Prostate gland (tissue), 2 donors: ENCODE data around the gene WFDC5. TPM values are rescaled to one million over a fixed set of nuclear protein-coding genes. Genes with fewer than 3 reads are reported as not detected.

Experiments
- DNase-seq: peaks from one replicate; pipeline ENCODE4 v3.0.0-alpha.2; 2019; ENCODE audit warnings: low spot score
- H3K27ac ChIP-seq, 2 donors: fragments of 200-600 bp; sonication (generic); 2 replicates each; pipeline ENCODE4 v1.5.1; 2017 to 2019
- H3K27me3 ChIP-seq: fragments of 200-600 bp; sonication (generic); replicated peaks from 2 replicates; pipeline ENCODE4 v1.5.1; 2019; ENCODE audit not compliant: insufficient read depth
- H3K36me3 ChIP-seq, 2 donors: fragments of 200-600 bp; sonication (generic); 1 replicate in 1 of 2; 2 replicates in 1 of 2; pipeline versions ENCODE4 v1.5.1 to v1.8.1; 2017 to 2019
- H3K4me1 ChIP-seq: fragments of 200-600 bp; sonication (generic); replicated peaks from 2 replicates; pipeline ENCODE4 v1.5.1; 2019
- H3K4me3 ChIP-seq, 2 donors: fragments of 200-600 bp; sonication (generic); 2 replicates each; pipeline ENCODE4 v1.5.1; 2017 to 2019
- H3K9me3 ChIP-seq: fragments of 200-600 bp; sonication (generic); 2 replicates; pipeline ENCODE4 v1.5.1; 2017
- POLR2A ChIP-seq: fragments of 450-650 bp; IDR thresholded peaks from one replicate; pipeline ENCODE4 v1.6.1; 2016; ENCODE audit warnings: antibody characterized with exemption, mild to moderate bottlenecking
- POLR2AphosphoS5 ChIP-seq: sonication (generic); formaldehyde crosslinking; IDR thresholded peaks from one replicate; pipeline ENCODE4 v1.6.1; 2017; ENCODE audit warnings: antibody characterized with exemption
- WGBS: methylation state at CpG from one replicate; pipeline ENCODE4 v1.1.5; 2018; 5-methylcytosine and 5-hydroxymethylcytosine counted together
- intact Hi-C: fragments of 100-400 bp; cut with DNase I; formaldehyde crosslinking; loops from one replicate; pipeline ENCODE4 v1.14.2; 2022
- total RNA-seq, 2 donors: library from RNA; depleted of rRNA; stranded (reverse); fragments of >200 nt; gene quantifications; one replicate each; pipeline ENCODE4 v1.1.0, GENCODE V29; 2016
- TF ChIP-seq, protein P1 (sequence below), 4 experiments: fragments of 200-600 bp in 2 of 4; fragments of 450-650 bp in 2 of 4; sonication (generic) in 2 of 4; IDR thresholded peaks; 1 replicate in 3 of 4; 2 replicates in 1 of 4; pipeline ENCODE4 v1.5.1; 2016 to 2019; ENCODE audit warnings: antibody characterized with exemption in 4 of 4, mild to moderate bottlenecking in 2 of 4, moderate library complexity in 2 of 4

The WFDC5 gene
- total RNA-seq, 2 donors from 2014 or later: 1.0 to 2.3 TPM

GRCh38 chr20:45124365-45124764 is 9.4 kb upstream of the WFDC5 start, which contains the start of gene WFDC12:
TSS of gene WFDC12 (minus strand) at chr20:45124465. CDS start at chr20:45124447, 18 bp downstream.
- TF ChIP-seq, protein P1, sequence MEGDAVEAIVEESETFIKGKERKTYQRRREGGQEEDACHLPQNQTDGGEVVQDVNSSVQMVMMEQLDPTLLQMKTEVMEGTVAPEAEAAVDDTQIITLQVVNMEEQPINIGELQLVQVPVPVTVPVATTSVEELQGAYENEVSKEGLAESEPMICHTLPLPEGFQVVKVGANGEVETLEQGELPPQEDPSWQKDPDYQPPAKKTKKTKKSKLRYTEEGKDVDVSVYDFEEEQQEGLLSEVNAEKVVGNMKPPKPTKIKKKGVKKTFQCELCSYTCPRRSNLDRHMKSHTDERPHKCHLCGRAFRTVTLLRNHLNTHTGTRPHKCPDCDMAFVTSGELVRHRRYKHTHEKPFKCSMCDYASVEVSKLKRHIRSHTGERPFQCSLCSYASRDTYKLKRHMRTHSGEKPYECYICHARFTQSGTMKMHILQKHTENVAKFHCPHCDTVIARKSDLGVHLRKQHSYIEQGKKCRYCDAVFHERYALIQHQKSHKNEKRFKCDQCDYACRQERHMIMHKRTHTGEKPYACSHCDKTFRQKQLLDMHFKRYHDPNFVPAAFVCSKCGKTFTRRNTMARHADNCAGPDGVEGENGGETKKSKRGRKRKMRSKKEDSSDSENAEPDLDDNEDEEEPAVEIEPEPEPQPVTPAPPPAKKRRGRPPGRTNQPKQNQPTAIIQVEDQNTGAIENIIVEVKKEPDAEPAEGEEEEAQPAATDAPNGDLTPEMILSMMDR (IDR thresholded peaks at IDR 0.05): no peak
- TF ChIP-seq POLR2A (no peak), POLR2AphosphoS5 (no peak)
- H3K4me3 ChIP-seq: no peak within 1 kb of the TSS
- no peak for DNase-seq
- 83% methylated on average over 6 of the region's 6 CpGs for WGBS
- no peak within 1 kb of the TSS for H3K27ac ChIP-seq
- intact Hi-C loops: no loop called here
- no peaks in the 10 kb centered on the region for H3K4me1 ChIP-seq
- no peaks in the 10 kb centered on the region for H3K36me3 ChIP-seq
- no peaks in the 10 kb centered on the region for H3K9me3 ChIP-seq
- no peaks in the 10 kb centered on the region for H3K27me3 ChIP-seq

DNA sequence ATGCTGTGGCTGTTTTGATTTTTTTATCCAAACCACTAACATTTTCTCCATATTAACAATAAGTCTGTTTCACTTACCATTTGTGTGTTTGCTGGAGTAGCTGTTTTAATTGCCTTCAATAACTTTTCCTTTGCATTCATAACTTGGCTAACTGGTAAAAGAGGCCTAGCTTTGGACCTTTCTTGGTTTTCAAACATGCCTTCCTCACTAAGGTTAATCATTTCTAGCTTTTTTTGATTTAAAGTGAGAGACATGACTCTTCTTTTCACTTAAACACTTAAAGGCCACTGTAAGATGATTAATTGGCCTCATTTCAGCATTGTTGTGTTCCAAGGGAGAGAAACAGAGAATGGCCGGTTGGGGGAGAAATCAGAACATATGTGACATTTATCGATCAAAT is 6.4 kb upstream of the WFDC5 start:
- no peaks in the 10 kb centered on the region for H3K27me3 ChIP-seq
- 86% methylated on average over 2 of the region's 2 CpGs for WGBS
- intact Hi-C loops: no loop called here
- no peaks in the 10 kb centered on the region for H3K4me1 ChIP-seq
- no peaks in the 10 kb centered on the region for H3K9me3 ChIP-seq
- TF ChIP-seq POLR2A (no peak), POLR2AphosphoS5 (no peak)
- TF ChIP-seq, protein P1 (IDR thresholded peaks at IDR 0.05): no peak
- no peak overlapping the region for H3K27ac ChIP-seq
- no peaks in the 10 kb centered on the region for H3K36me3 ChIP-seq
- no peak for DNase-seq
- no peak overlapping the region for H3K4me3 ChIP-seq

DNA sequence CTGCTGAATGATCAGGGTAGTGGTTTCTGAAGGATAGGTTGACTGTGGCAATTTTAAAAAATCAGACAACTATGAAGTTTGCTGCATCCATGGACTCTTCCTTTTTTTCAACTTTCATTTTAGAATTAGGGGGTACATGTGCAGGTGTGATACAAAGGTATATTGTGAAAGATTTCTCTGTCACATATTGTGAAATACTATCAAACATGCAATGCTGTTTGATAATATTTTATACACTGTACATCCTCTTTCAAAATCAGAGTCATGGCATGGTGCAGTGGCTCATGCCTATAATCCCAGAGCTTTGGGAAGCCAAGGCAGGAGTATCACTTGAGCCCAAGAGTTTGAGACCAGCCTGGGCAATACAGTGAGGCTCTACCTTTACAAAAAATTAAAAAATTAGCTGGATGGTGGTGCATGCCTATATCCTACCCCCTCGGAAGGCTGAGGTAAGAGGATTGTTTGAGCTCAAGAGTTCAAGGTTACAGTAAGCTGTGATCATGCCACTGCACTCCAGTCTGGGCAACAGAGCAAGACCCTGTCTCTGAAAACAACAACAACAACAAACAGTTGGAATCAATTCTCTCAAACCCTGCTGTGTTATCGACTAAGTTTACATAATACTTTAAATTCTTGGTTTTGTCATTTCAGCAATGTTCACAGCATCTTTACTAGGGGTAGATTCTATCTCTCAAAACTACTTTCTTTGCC is 4.7 kb upstream of the WFDC5 start:
- TF ChIP-seq, protein P1 (IDR thresholded peaks at IDR 0.05): no peak
- TF ChIP-seq POLR2AphosphoS5 (no peak), POLR2A (no peak)
- H3K36me3 ChIP-seq: no peaks in the 10 kb centered on the region
- H3K27me3 ChIP-seq: no peaks in the 10 kb centered on the region
- no peak for DNase-seq
- H3K27ac ChIP-seq: no peak overlapping the region
- no peaks in the 10 kb centered on the region for H3K9me3 ChIP-seq
- 92% methylated on average over 2 of the region's 2 CpGs for WGBS
- intact Hi-C loops: no loop called here
- no peak overlapping the region for H3K4me3 ChIP-seq
- H3K4me1 ChIP-seq: no peaks in the 10 kb centered on the region

DNA sequence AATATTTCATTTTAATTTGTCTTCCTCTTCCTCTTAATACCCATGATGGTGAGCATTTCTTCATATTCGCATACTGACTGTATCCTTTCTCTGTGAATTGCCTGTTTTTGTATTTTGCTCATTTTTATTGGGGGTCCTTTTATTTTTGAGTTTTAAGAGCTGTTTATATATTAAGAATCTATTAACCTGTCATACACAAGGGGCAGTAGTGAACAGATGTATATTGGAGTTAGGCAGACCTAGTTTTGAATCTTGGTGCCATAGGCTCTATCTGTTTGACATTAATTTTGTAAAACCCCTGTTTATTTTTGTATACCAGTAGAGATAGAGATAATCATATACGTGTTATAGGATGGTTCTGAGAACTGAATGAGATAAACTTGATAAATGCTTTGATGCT is 3.1 kb upstream of the WFDC5 start:
- TF ChIP-seq, protein P1 (IDR thresholded peaks at IDR 0.05): no peak
- no peak for TF ChIP-seq POLR2AphosphoS5
- no peak for TF ChIP-seq POLR2A
- intact Hi-C loops: no loop called here
- Histone ChIP-seq H3K27ac (no peak overlapping the region), H3K36me3 (no peaks in the 10 kb centered on the region), H3K4me1 (no peaks in the 10 kb centered on the region), H3K27me3 (no peaks in the 10 kb centered on the region), H3K4me3 (no peak overlapping the region), H3K9me3 (no peaks in the 10 kb centered on the region)
- no peak for DNase-seq
- WGBS: 90% methylated on average over 2 of the region's 2 CpGs

GRCh38 chr20:45117581-45117980 is 2.6 kb upstream of the WFDC5 start:
- no peak overlapping the region for H3K4me3 ChIP-seq
- H3K4me1 ChIP-seq: no peaks in the 10 kb centered on the region
- TF ChIP-seq POLR2AphosphoS5 (no peak), POLR2A (no peak)
- TF ChIP-seq, protein P1 (IDR thresholded peaks at IDR 0.05): no peak
- H3K27me3 ChIP-seq: no peaks in the 10 kb centered on the region
- intact Hi-C loops: no loop called here
- WGBS: 69% methylated on average over 4 of the region's 4 CpGs
- H3K36me3 ChIP-seq: no peaks in the 10 kb centered on the region
- no peak for DNase-seq
- H3K27ac ChIP-seq: no peak overlapping the region
- no peaks in the 10 kb centered on the region for H3K9me3 ChIP-seq
